Measurements from ENCODE around the gene STYX. TPM values are rescaled to one million over a fixed set of nuclear protein-coding genes. Genes with fewer than 3 reads are reported as not detected.

The STYX gene
- total and polyA plus RNA-seq, 10 of the 15 experiments (the other 5 are each of a cell fraction or from before 2014, with no cell fraction given), result 5.0 to 15.3 (median 9.5) TPM

DNA sequence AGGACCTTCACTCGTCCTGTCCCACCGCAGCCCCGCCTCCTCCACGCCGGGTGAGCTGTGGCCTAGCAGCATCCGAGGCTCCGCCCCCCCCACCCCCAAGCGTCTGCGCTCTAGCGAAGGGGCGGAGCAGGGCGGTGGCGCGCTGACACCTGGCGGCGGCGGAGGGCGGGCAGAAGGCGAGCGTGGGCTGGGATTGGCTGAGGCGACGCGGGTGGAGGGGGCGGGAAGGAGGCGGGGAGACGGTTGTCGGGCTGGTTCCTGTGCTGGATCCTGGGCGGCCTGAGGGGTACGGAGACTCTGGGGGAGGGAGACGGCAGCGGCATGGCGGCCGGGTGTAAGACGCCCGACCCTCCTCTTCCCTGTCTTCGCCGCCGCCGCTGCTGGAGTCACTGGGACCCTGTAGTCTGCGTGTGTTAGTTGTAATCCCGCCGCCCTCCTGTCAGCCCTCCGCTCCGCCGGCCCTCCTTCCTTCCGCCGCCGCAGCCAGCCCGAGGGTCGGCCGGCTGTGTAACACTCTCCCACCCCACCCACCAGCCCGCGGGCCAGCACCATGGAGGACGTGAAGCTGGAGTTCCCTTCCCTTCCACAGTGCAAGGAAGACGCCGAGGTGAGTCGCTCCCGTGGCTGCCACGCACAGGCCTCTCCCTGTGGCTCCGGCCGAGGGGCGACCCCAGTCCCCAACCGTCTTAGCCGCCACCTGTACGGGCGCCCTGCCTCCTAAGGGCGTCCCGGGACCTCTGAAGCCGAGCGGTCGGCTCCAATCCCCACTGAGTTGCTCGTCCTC lies at the start of gene STYX (continued):
- peak; percentile 88 for TF ChIP-seq YY1 (IDR thresholded peaks at IDR 0.05; ENCODE audit: low read depth, low read length)
- 0 out of 4 replicates have a peak, but pooled peaks of 1 of the 2 experiments have one; percentile 16 for TF ChIP-seq SRF (IDR thresholded peaks at IDR 0.05; ENCODE audit: low read depth in 2 of 2, low read length in 2 of 2)
- peak; percentile 98 for TF ChIP-seq HDGF (IDR thresholded peaks at IDR 0.05)
- TF ChIP-seq NFXL1 (IDR thresholded peaks at IDR 0.05; ENCODE audit: borderline replicate concordance), result no peak
- no peak for TF ChIP-seq RELA (IDR thresholded peaks at IDR 0.05; ENCODE audit: borderline replicate concordance, partially characterized antibody)
- no peak for TF ChIP-seq EP300 (IDR thresholded peaks at IDR 0.05; ENCODE audit: borderline replicate concordance in 1 of 2, control insufficient read depth in 1 of 2, low read depth in 2 of 2, low read length in 2 of 2)
- no peak for TF ChIP-seq ZNF592 (IDR thresholded peaks at IDR 0.05)
- TF ChIP-seq USF1 (IDR thresholded peaks at IDR 0.05; ENCODE audit: borderline replicate concordance, extremely low read length, insufficient read depth, low read depth, low read length), result no peak
- no peak for TF ChIP-seq RCOR1 (conservative IDR thresholded peaks at IDR 0.05; ENCODE audit: low read depth, low read length)
- no peak for TF ChIP-seq CBX5 (IDR thresholded peaks at IDR 0.05; ENCODE audit: low read depth)
- no peak for TF ChIP-seq SKIL (IDR thresholded peaks at IDR 0.05; ENCODE audit: low read depth, poor library complexity, severe bottlenecking)
- TF ChIP-seq RAD51 (IDR thresholded peaks at IDR 0.05), result no peak
- no peak for TF ChIP-seq GABPA (IDR thresholded peaks at IDR 0.05; ENCODE audit: low read depth)
- TF ChIP-seq SIX5 (IDR thresholded peaks at IDR 0.05; ENCODE audit: low read depth, low read length, severe bottlenecking), result no peak
- no peak for TF ChIP-seq PBX3 (IDR thresholded peaks at IDR 0.05; ENCODE audit: insufficient replicate concordance, low read depth, low read length)
- no peak for TF ChIP-seq HDAC2 (IDR thresholded peaks at IDR 0.05)
- TF ChIP-seq MYC (IDR thresholded peaks at IDR 0.05; ENCODE audit: insufficient read depth, insufficient read length, insufficient replicate concordance, low read length, severe bottlenecking), result no peak

Measured in GM12878 (cell line).